NB4 (cell line): ENCODE data around the gene MEGF11.

ENCODE experiments used
- DNase-seq: peaks from one replicate; pipeline ENCODE4 v3.0.0; 2010; ENCODE audit warnings: low read depth
- H3K4me3 ChIP-seq: one replicate; pipeline ENCODE4 v1.5.1; 2011; ENCODE audit warnings: mild to moderate bottlenecking, low read depth, low read length, moderate library complexity
- CTCF ChIP-seq: IDR thresholded peaks from one replicate; pipeline ENCODE4 v1.5.1; 2012; ENCODE audit warnings: low read depth, low read length
- MAX ChIP-seq: IDR thresholded peaks from 2 replicates; pipeline ENCODE4 v1.6.1; 2011; ENCODE audit warnings: low read depth, low read length
- MYC ChIP-seq: IDR thresholded peaks from 2 replicates; pipeline ENCODE4 v1.6.1; 2011; ENCODE audit warnings: low read depth, low read length
- POLR2A ChIP-seq: IDR thresholded peaks from 2 replicates; pipeline ENCODE4 v1.6.1; 2011; ENCODE audit warnings: mild to moderate bottlenecking; ENCODE audit not compliant: insufficient read length; ENCODE audit errors: extremely low read depth

Gene MEGF11

DNA sequence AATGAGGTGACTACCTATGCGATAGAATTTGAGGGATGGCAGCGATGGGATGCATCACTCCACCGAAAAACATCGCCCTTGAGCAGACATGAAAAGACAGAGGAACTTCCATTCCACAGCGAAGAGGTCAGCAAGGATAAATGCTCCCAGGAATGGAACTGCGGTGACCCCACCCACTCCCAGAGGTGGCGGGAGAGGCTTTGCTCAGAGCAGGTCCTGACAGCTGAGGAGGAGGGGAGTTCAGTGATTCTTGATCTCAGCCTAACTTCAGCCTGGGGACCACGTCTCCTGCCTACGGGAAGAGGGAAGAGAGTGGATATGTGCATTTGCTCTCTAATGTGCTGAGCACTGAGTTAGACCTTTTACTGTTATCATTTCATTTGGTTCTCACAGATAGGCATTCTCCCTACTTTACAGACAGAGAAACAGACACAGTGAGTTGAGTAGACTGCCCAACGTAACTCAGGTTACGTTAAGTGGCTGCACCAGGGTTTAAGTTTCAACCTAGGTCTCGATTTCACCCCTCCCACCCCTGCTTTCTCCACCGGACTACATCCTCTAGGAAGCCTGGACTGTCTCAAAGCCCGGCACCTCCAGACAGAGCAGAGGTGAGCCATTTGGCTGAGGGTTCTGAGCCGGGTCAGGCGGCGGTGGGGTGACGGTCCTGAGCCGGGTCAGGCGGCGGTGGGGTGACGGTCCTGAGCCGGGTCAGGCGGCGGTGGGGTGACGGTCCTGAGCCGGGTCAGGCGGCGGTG lies 214.3 kb downstream of the MEGF11 start:
- no peak for TF ChIP-seq CTCF
- TF ChIP-seq POLR2A: no peak
- TF ChIP-seq MAX: no peak
- TF ChIP-seq MYC: no peak
- H3K4me3 ChIP-seq: no peak overlapping the region
- no peak for DNase-seq

- DNase-seq: no peak
- H3K4me3 ChIP-seq: no peak overlapping the region
- TF ChIP-seq POLR2A: no peak
- TF ChIP-seq CTCF: no peak
- no peak for TF ChIP-seq MYC
- no peak for TF ChIP-seq MAX
These were observed 215.0 kb downstream of the MEGF11 start for GRCh38 chr15:66038387-66039116.

DNA sequence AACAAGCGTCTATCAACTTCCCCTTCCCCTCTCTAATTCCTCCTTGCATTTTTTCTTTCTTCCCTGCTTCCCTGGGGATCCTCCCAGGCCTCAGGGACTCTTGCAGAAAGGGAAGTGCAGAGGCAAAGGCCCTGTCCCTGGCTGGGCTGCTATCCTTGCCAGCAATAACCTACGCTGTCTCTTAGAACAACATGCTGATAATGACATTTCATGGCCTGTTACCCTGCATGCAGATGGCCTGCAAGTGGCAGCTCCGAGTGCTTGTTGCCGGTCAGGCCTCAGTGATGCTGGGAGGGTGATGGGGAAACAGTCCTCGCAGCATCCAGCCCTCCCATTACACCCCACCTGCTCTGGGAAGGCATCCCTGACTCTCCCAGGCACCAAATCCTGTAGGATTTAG lies 216.7 kb downstream of the MEGF11 start:
- DNase-seq: no peak
- TF ChIP-seq CTCF (no peak), MAX (no peak), MYC (no peak), POLR2A (no peak)
- no peak overlapping the region for H3K4me3 ChIP-seq

DNA sequence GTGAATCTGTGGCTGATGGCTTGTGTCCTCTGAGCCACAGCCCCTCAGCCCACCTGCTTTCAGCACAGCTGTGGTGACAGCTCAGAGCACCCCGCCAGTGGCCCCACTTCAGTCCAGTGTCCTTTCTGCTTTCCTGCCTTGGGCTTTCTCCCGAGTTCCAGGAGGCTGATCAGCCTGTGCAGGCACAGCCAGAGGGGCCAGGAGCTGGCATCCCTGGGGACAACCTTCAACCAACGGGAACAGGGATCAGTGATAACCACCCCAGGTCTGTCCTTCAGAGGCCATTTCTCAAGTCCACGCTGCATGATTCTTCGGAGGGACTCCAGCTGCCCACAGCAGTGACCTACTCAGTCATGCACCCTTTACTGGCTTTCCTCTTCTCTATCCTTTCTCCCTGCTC lies 217.6 kb downstream of the MEGF11 start:
- TF ChIP-seq POLR2A: no peak
- no peak for TF ChIP-seq MAX
- no peak for TF ChIP-seq CTCF
- TF ChIP-seq MYC: no peak

DNA sequence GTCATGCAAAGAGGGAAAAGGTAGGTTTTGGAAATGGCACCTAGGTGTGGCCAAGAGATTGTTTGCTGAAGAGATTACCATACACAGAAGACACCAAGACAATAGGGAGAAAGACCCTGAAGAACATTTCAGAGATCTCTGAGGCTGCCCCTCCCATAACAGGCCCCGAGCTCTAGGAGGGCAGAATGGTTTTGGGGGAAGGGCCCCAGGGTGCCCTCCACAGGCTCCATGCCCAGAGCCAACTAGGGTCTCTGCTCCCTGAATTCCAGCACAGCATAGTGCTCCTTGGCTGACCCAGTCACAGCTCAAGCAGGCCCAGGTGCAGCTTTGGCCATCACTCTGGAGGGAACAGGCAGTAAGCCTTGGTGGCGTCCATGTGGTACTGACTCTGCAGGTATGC lies 220.4 kb downstream of the MEGF11 start:
- TF ChIP-seq POLR2A (no peak), CTCF (no peak), MAX (no peak), MYC (no peak)
- no peak for DNase-seq
- H3K4me3 ChIP-seq: no peak overlapping the region

More for the DNA sequence above, 217.6 kb downstream of the MEGF11 start:
- no peak for DNase-seq
- H3K4me3 ChIP-seq: no peak overlapping the region
